HG03575 (cell line): ENCODE results near the gene POLR3H.

Experiments used
- ATAC-seq: cut with Tn5 transposase; IDR thresholded peaks from one replicate; pipeline ENCODE4 v1.9.1; 2021; ENCODE audit not compliant: unreplicated experiment, insufficient number of reproducible peaks, low FRiP score; ENCODE audit errors: extremely low read depth

POLR3H gene

GRCh38 chr22:41541484-41541883 lies 2.8 kb downstream of the POLR3H start:
- ATAC-seq: no peak

- ATAC-seq: no peak
Measured at GRCh38 chr22:41540365-41540764, 3.9 kb downstream of the POLR3H start.

- ATAC-seq: no peak
Measured at GRCh38 chr22:41540006-41540315, 4.3 kb downstream of the POLR3H start.

- ATAC-seq: no peak
Measured at GRCh38 chr22:41539146-41540005, 4.9 kb downstream of the POLR3H start.

- no peak for ATAC-seq
Measured at GRCh38 chr22:41538583-41538982, 5.7 kb downstream of the POLR3H start.

GRCh38 chr22:41537203-41537602 lies 7.1 kb downstream of the POLR3H start:
- ATAC-seq: no peak

- no peak for ATAC-seq
Measured at GRCh38 chr22:41535244-41535643, 9.0 kb downstream of the POLR3H start.

GRCh38 chr22:41534219-41534618 lies 10.1 kb downstream of the POLR3H start:
- no peak for ATAC-seq

- ATAC-seq: no peak
Measured at GRCh38 chr22:41532908-41533825, 11.1 kb downstream of the POLR3H start.

GRCh38 chr22:41531715-41532477 lies 12.4 kb downstream of the POLR3H start:
- no peak for ATAC-seq

GRCh38 chr22:41530890-41531714 lies 13.2 kb downstream of the POLR3H start:
- ATAC-seq: no peak

GRCh38 chr22:41528938-41529561 lies 15.2 kb downstream of the POLR3H start:
- ATAC-seq: no peak

- no peak for ATAC-seq
Measured at GRCh38 chr22:41528132-41528766, 16.0 kb downstream of the POLR3H start.

GRCh38 chr22:41526830-41527799 lies 17.2 kb downstream of the POLR3H start:
- ATAC-seq: no peak

- no peak for ATAC-seq
Measured at GRCh38 chr22:41526226-41526829, 17.9 kb downstream of the POLR3H start.

- no peak for ATAC-seq
Measured at GRCh38 chr22:41525450-41526225, 18.6 kb downstream of the POLR3H start.
